ENCODE measurements around the gene GADD45A. TPM values are rescaled to one million over a fixed set of nuclear protein-coding genes. Genes with fewer than 3 reads are reported as not detected.

The GADD45A gene
- total and polyA plus RNA-seq, 9 of the 15 experiments (the other 6 are each of a cell fraction or from before 2014, with no cell fraction given) = 21.3 to 156 (median 62.1) TPM

- TF ChIP-seq ZNF184 (CRISPR knock-in tag; IDR thresholded peaks at IDR 0.05) = no peak
- TF ChIP-seq MBD2 (IDR thresholded peaks at IDR 0.05; ENCODE audit: borderline replicate concordance, low read depth) = peak; percentile 91
- peak; percentile 79 for TF ChIP-seq NEUROD1 (IDR thresholded peaks at IDR 0.05; ENCODE audit: borderline replicate concordance, low read depth, low read length, partially characterized antibody)
- TF ChIP-seq CBX3 (IDR thresholded peaks at IDR 0.05; ENCODE audit: borderline replicate concordance in 1 of 2, low read length in 2 of 2) = 0 out of 3 replicates have a peak, but pooled peaks of 1 of the 2 experiments have one; percentile 44
- TF ChIP-seq THAP12 (CRISPR knock-in tag; IDR thresholded peaks at IDR 0.05) = peak; percentile 97
- TF ChIP-seq ETV5 (CRISPR knock-in tag; IDR thresholded peaks at IDR 0.05; ENCODE audit: low read depth) = peak; percentile 52; the same call in 1 of the 2 replicates
- TF ChIP-seq RBM22 (IDR thresholded peaks at IDR 0.05; ENCODE audit: low read depth, low read length, poor library complexity, severe bottlenecking) = peak; percentile 13
- TF ChIP-seq MXI1 (IDR thresholded peaks at IDR 0.05; ENCODE audit: low read depth, low read length) = no peak
- TF ChIP-seq FOXK2 (conservative IDR thresholded peaks at IDR 0.05 in 1 of 2, IDR thresholded peaks at IDR 0.05 in 1 of 2; ENCODE audit: low read depth in 2 of 2) = no peak
- 0 out of 2 replicates have a peak, but pooled peaks have one; percentile 2 for TF ChIP-seq ZBTB7A (IDR thresholded peaks at IDR 0.05; ENCODE audit: borderline replicate concordance, control insufficient read depth, low read depth, low read length)
- no peak for TF ChIP-seq ZNF175 (CRISPR knock-in tag; IDR thresholded peaks at IDR 0.05; ENCODE audit: low read depth)
- no peak for TF ChIP-seq ZNF512 (tag; IDR thresholded peaks at IDR 0.05)
- no peak for TF ChIP-seq ZNF592 (IDR thresholded peaks at IDR 0.05)
- 0 out of 2 replicates have a peak, but pooled peaks have one; percentile 71 for TF ChIP-seq RHOXF2B (CRISPR knock-in tag; conservative IDR thresholded peaks at IDR 0.05)
- TF ChIP-seq KAT7 (CRISPR knock-in tag; IDR thresholded peaks at IDR 0.05; ENCODE audit: borderline replicate concordance) = peak; percentile 90; the same call in 1 of the 2 replicates
- no peak for TF ChIP-seq ID3 (CRISPR knock-in tag; IDR thresholded peaks at IDR 0.05)
- peak; percentile 55; the same call in 1 of the 2 replicates for TF ChIP-seq ID3 (tag; IDR thresholded peaks at IDR 0.05)
Measured at GRCh38 chr1:67685067-67685557, at the start of gene GADD45A (continued).
